H9 (cell line): Measurements from ENCODE around the gene TGFBR2. TPM values are rescaled to one million over a fixed set of nuclear protein-coding genes. Genes with fewer than 3 reads are reported as not detected.

ENCODE experiments used
- DNase-seq: peaks from one replicate; pipeline ENCODE4 v3.0.0-alpha.2; 2017
- H2AFZ ChIP-seq: one replicate; pipeline ENCODE4 v1.6.1; 2013; ENCODE audit warnings: mild to moderate bottlenecking, low read length, control low read depth, moderate library complexity
- H2AK5ac ChIP-seq: 2 replicates; pipeline ENCODE4 v1.6.1; 2013; ENCODE audit warnings: low read length, control low read depth, mixed read lengths; ENCODE audit not compliant: insufficient read length
- H2BK120ac ChIP-seq: one replicate; pipeline ENCODE4 v1.6.1; 2013; ENCODE audit warnings: low read depth, mild to moderate bottlenecking, low read length, control low read depth, inconsistent platforms; ENCODE audit not compliant: poor library complexity, severe bottlenecking
- H2BK12ac ChIP-seq: 2 replicates; pipeline ENCODE4 v1.6.1; 2013; ENCODE audit warnings: low read length, control low read depth, mixed read lengths, low read depth; ENCODE audit not compliant: insufficient read length
- H2BK15ac ChIP-seq: 2 replicates; pipeline ENCODE4 v1.6.1; 2013; ENCODE audit warnings: low read depth, low read length, control low read depth
- H2BK20ac ChIP-seq: one replicate; pipeline ENCODE4 v1.6.1; 2013; ENCODE audit warnings: low read depth, mild to moderate bottlenecking, low read length, control low read depth, inconsistent platforms; ENCODE audit not compliant: poor library complexity, severe bottlenecking
- H2BK5ac ChIP-seq: 2 replicates; pipeline ENCODE4 v1.6.1; 2013; ENCODE audit warnings: low read length, control low read depth, mixed read lengths; ENCODE audit not compliant: insufficient read length
- H3K14ac ChIP-seq: 2 replicates; pipeline ENCODE4 v1.6.1; 2013; ENCODE audit warnings: low read length, control low read depth; ENCODE audit not compliant: insufficient read depth
- H3K18ac ChIP-seq: 2 replicates; pipeline ENCODE4 v1.6.1; 2013; ENCODE audit warnings: low read depth, mild to moderate bottlenecking, mixed read lengths, low read length, control low read depth; ENCODE audit not compliant: insufficient read length
- H3K23ac ChIP-seq: 2 replicates; pipeline ENCODE4 v1.6.1; 2013; ENCODE audit warnings: low read length, control low read depth, mixed read lengths, low read depth; ENCODE audit not compliant: insufficient read length
- H3K23me2 ChIP-seq: 2 replicates; pipeline ENCODE4 v1.6.1; 2013; ENCODE audit warnings: low read depth, mild to moderate bottlenecking, mixed read lengths, low read length, control low read depth; ENCODE audit not compliant: insufficient read length, poor library complexity, severe bottlenecking
- H3K27ac ChIP-seq: 2 replicates; pipeline ENCODE4 v1.5.1; 2013; ENCODE audit warnings: low read length, control low read depth, mixed read lengths, low read depth; ENCODE audit not compliant: insufficient read length
- H3K27me3 ChIP-seq: 2 replicates; pipeline ENCODE4 v1.6.1; 2013; ENCODE audit warnings: low read length, control low read depth, inconsistent platforms; ENCODE audit not compliant: insufficient read depth
- H3K4ac ChIP-seq: 2 replicates; pipeline ENCODE4 v1.6.1; 2013; ENCODE audit warnings: low read depth, mild to moderate bottlenecking, control low read depth, inconsistent platforms, low read length, moderate library complexity
- H3K4me1 ChIP-seq: 2 replicates; pipeline ENCODE4 v1.6.1; 2013; ENCODE audit warnings: low read length, control low read depth, inconsistent platforms; ENCODE audit not compliant: insufficient read depth
- H3K4me2 ChIP-seq: 2 replicates; pipeline ENCODE4 v1.6.1; 2013; ENCODE audit warnings: low read length, control low read depth, mixed read lengths; ENCODE audit not compliant: insufficient read length, insufficient read depth
- H3K56ac ChIP-seq: 2 replicates; pipeline ENCODE4 v1.6.1; 2013; ENCODE audit warnings: low read depth, mild to moderate bottlenecking, mixed read lengths, low read length, control low read depth; ENCODE audit not compliant: insufficient read length
- H3K79me1 ChIP-seq: 2 replicates; pipeline ENCODE4 v1.6.1; 2013; ENCODE audit warnings: low read depth, mild to moderate bottlenecking, moderate library complexity, low read length, control low read depth, inconsistent platforms; ENCODE audit not compliant: insufficient read depth, poor library complexity, severe bottlenecking
- H3K79me2 ChIP-seq: 2 replicates; pipeline ENCODE4 v1.6.1; 2013; ENCODE audit warnings: low read length, control low read depth, inconsistent platforms; ENCODE audit not compliant: insufficient read depth
- H3K9ac ChIP-seq: 2 replicates; pipeline ENCODE4 v1.6.1; 2013; ENCODE audit warnings: low read length, control low read depth, mixed read lengths; ENCODE audit not compliant: insufficient read length; ENCODE audit errors: extremely low read depth
- H3K9me3 ChIP-seq: one replicate; pipeline ENCODE4 v1.6.1; 2013; ENCODE audit warnings: low read depth, low read length, inconsistent platforms; ENCODE audit not compliant: control insufficient read depth
- H3T11ph ChIP-seq: one replicate; pipeline ENCODE4 v1.6.1; 2013; ENCODE audit warnings: mild to moderate bottlenecking, low read length, control low read depth, inconsistent platforms
- H4K20me1 ChIP-seq: one replicate; pipeline ENCODE4 v1.6.1; 2013; ENCODE audit not compliant: control insufficient read depth, insufficient read length, insufficient read depth
- H4K5ac ChIP-seq: 2 replicates; pipeline ENCODE4 v1.6.1; 2013; ENCODE audit warnings: low read depth, mild to moderate bottlenecking, mixed read lengths, low read length, control low read depth; ENCODE audit not compliant: insufficient read length
- H4K8ac ChIP-seq: replicated peaks from 2 replicates; pipeline ENCODE4 v1.6.1; 2013; ENCODE audit warnings: low read length, control low read depth, mixed read lengths, low read depth; ENCODE audit not compliant: insufficient read length
- H4K91ac ChIP-seq: 2 replicates; pipeline ENCODE4 v1.6.1; 2013; ENCODE audit warnings: low read depth, mild to moderate bottlenecking, moderate library complexity, mixed read lengths, low read length, control low read depth; ENCODE audit not compliant: insufficient read length
- H3K27ac Mint-ChIP-seq, 3 experiments: 2 replicates in 2 of 3; 3 replicates in 1 of 3; pipeline ENCODE4 v1.8.0; 2020 to 2021; ENCODE audit warnings: mixed read lengths in 3 of 3, mild to moderate bottlenecking in 1 of 3, moderate library complexity in 1 of 3
- H3K27me3 Mint-ChIP-seq: 2 replicates; pipeline ENCODE4 v1.8.0; 2021; ENCODE audit warnings: low read depth, mild to moderate bottlenecking, moderate library complexity, mixed read lengths
- H3K36me3 Mint-ChIP-seq, 3 experiments: 2 replicates in 2 of 3; 3 replicates in 1 of 3; pipeline ENCODE4 v1.8.0; 2020 to 2021; ENCODE audit warnings: low read depth in 3 of 3, mixed read lengths in 3 of 3; ENCODE audit not compliant: insufficient read depth in 1 of 3
- H3K4me1 Mint-ChIP-seq, 2 experiments: 2 replicates each; pipeline ENCODE4 v1.8.0; 2020; ENCODE audit warnings: mixed read lengths in 2 of 2
- H3K4me3 Mint-ChIP-seq, 2 experiments: 2 replicates in 1 of 2; 3 replicates in 1 of 2; pipeline ENCODE4 v1.8.0; 2020 to 2021; ENCODE audit warnings: mild to moderate bottlenecking in 2 of 2, mixed read lengths in 2 of 2, moderate library complexity in 1 of 2
- H3K9me3 Mint-ChIP-seq, 2 experiments: 2 replicates in 1 of 2; 3 replicates in 1 of 2; pipeline ENCODE4 v1.8.0; 2020; ENCODE audit warnings: mild to moderate bottlenecking in 2 of 2, mixed read lengths in 2 of 2, moderate library complexity in 1 of 2
- CTCF ChIP-seq: fragments of 200-600 bp; sonication (generic); conservative IDR thresholded peaks from 3 replicates; pipeline ENCODE4 v1.8.0; 2021; ENCODE audit warnings: antibody characterized with exemption, mild to moderate bottlenecking
- WGBS: extraction: QIAGEN DNeasy Blood & Tissue Kit; methylation state at CpG from one replicate; pipeline ENCODE4 v1.1.7; 2013; ENCODE audit warnings: missing lambda C conversion rate, low lambda C conversion rate, mixed read lengths; ENCODE audit not compliant: insufficient read length; ENCODE audit errors: extremely low coverage; 5-methylcytosine and 5-hydroxymethylcytosine counted together
- total RNA-seq: library from RNA; stranded (reverse); gene quantifications from 2 replicates; pipeline ENCODE4 v1.2.1, GENCODE V29; 2021

The TGFBR2 gene
- total RNA-seq, 1 experiment from 2014 or later, result 10.6 TPM

- H3K4me1 Mint-ChIP-seq, result peaks cover 26 to 40% of the 10 kb centered on the region in 2 experiments
- no peaks in the 10 kb centered on the region for H3K23me2 ChIP-seq
- no peak overlapping the region for H4K8ac ChIP-seq
- H2BK120ac ChIP-seq, result no peak overlapping the region
- H3T11ph ChIP-seq, result no peak overlapping the region
- no peak overlapping the region for H3K4me3 Mint-ChIP-seq
- H3K9ac ChIP-seq, result no peak overlapping the region
- H2AFZ ChIP-seq, result no peak overlapping the region
- H2BK5ac ChIP-seq, result no peak overlapping the region
- TF ChIP-seq CTCF, result no peak
- no peak overlapping the region for H2BK12ac ChIP-seq
- H3K9me3 ChIP-seq, result no peaks in the 10 kb centered on the region
- no peak overlapping the region for H3K18ac ChIP-seq
- H3K79me1 ChIP-seq, result peaks cover 10% of the 10 kb centered on the region
- no peak overlapping the region for H4K91ac ChIP-seq
- no peak overlapping the region for H3K27ac ChIP-seq
- H3K27ac Mint-ChIP-seq, result no peak overlapping the region
- H3K79me2 ChIP-seq, result peaks cover 45% of the 10 kb centered on the region
- WGBS, result no CpG with 5 or more reads among the region's 1 CpG
- no peak overlapping the region for H3K56ac ChIP-seq
- DNase-seq, result no peak
- H3K9me3 Mint-ChIP-seq, result no peaks in the 10 kb centered on the region
- H2AK5ac ChIP-seq, result no peak overlapping the region
- H3K4me2 ChIP-seq, result no peak overlapping the region
- H3K36me3 Mint-ChIP-seq, result peaks cover 0 to 9% (median 5%) of the 10 kb centered on the region in 3 experiments; a peak in 4 of 7 replicates
- no peak overlapping the region for H4K5ac ChIP-seq
- H3K23ac ChIP-seq, result no peak overlapping the region
- H4K20me1 ChIP-seq, result no peaks in the 10 kb centered on the region
- H3K4me1 ChIP-seq, result peaks cover 25% of the 10 kb centered on the region; the same call in 1 of the 2 replicates
- no peak overlapping the region for H2BK15ac ChIP-seq
- no peak overlapping the region for H2BK20ac ChIP-seq
- no peak overlapping the region for H3K14ac ChIP-seq
- H3K27me3 Mint-ChIP-seq, result no peaks in the 10 kb centered on the region
- no peaks in the 10 kb centered on the region; the same call in 1 of the 2 replicates for H3K27me3 ChIP-seq
- no peak overlapping the region for H3K4ac ChIP-seq
Measured at GRCh38 chr3:30614943-30615342, 8.5 kb downstream of the TGFBR2 start.
